Measurements from ENCODE around the gene SFTA2. TPM values are rescaled to one million over a fixed set of nuclear protein-coding genes. Genes with fewer than 3 reads are reported as not detected.
"Not testable (repeated sequence)": the region's sequence is repeated elsewhere in the genome, so short reads cannot be mapped to it uniquely, and the experiment has no call there.

Gene SFTA2
- total RNA-seq, result under 1 TPM in 1 of 2 donors, not detected in 1; 0.29 TPM
- long read RNA-seq, donor 1, result 0 reads
- long read RNA-seq, donor 2, result 0 reads

GRCh38 chr6:30931969-30932645, at the start of gene SFTA2:
Gene SFTA2 (minus strand): TSS chr6:30932170. CDS start chr6:30932096, 74 bp downstream.
- intact Hi-C loops (cut with DNase I), result loop anchor here in 1 of 2 donors (5.0 kb wide), 1 partner anchor 1020 kb away; no protein-coding TSS in a partner anchor
- DNase-seq (ENCODE audit: low spot score), result no peak

GRCh38 chr6:30979690-30980089, 47.7 kb upstream of the SFTA2 start:
- intact Hi-C loops (cut with DNase I), result no loop called here
- no peak for DNase-seq (ENCODE audit: low spot score)

GRCh38 chr6:30979141-30979540, 47.2 kb upstream of the SFTA2 start:
- intact Hi-C loops (cut with DNase I), result no loop called here
- no peak for DNase-seq (ENCODE audit: low spot score)

- intact Hi-C loops (cut with DNase I), result no loop called here
- DNase-seq (ENCODE audit: low spot score), result no peak
Observed at GRCh38 chr6:30974490-30975252, 42.7 kb upstream of the SFTA2 start.

GRCh38 chr6:30972816-30973215, 40.8 kb upstream of the SFTA2 start:
- intact Hi-C loops (cut with DNase I), result no loop called here
- DNase-seq (ENCODE audit: low spot score), result no peak

- DNase-seq (ENCODE audit: low spot score), result no peak
- intact Hi-C loops (cut with DNase I), result no loop called here
Observed at GRCh38 chr6:30970946-30971345, 39.0 kb upstream of the SFTA2 start.

- intact Hi-C loops (cut with DNase I); DNase-seq (ENCODE audit: low spot score): not testable (repeated sequence)
Observed at GRCh38 chr6:30969171-30969570, 37.2 kb upstream of the SFTA2 start.

GRCh38 chr6:30966154-30966553, 34.2 kb upstream of the SFTA2 start:
- DNase-seq (ENCODE audit: low spot score), result no peak
- intact Hi-C loops (cut with DNase I), result no loop called here

GRCh38 chr6:30965140-30965601, 33.2 kb upstream of the SFTA2 start:
- intact Hi-C loops (cut with DNase I), result no loop called here

GRCh38 chr6:30964075-30964474, 32.1 kb upstream of the SFTA2 start:
- DNase-seq (ENCODE audit: low spot score), result no peak
- intact Hi-C loops (cut with DNase I), result no loop called here

More at GRCh38 chr6:30965140-30965601, 33.2 kb upstream of the SFTA2 start:
- DNase-seq (ENCODE audit: low spot score), result no peak

- DNase-seq (ENCODE audit: low spot score), result no peak
- intact Hi-C loops (cut with DNase I), result no loop called here
Observed at GRCh38 chr6:30963641-30964040, 31.7 kb upstream of the SFTA2 start.

GRCh38 chr6:30962716-30963115, 30.7 kb upstream of the SFTA2 start:
- DNase-seq (ENCODE audit: low spot score), result no peak
- intact Hi-C loops (cut with DNase I), result no loop called here

GRCh38 chr6:30960907-30961673, 29.1 kb upstream of the SFTA2 start:
- DNase-seq (ENCODE audit: low spot score), result no peak
- intact Hi-C loops (cut with DNase I), result no loop called here

GRCh38 chr6:30957716-30958115, 25.7 kb upstream of the SFTA2 start:
- intact Hi-C loops (cut with DNase I), result no loop called here
- no peak for DNase-seq (ENCODE audit: low spot score)

GRCh38 chr6:30955367-30956042, 23.5 kb upstream of the SFTA2 start:
- DNase-seq (ENCODE audit: low spot score), result peak; percentile 92
- intact Hi-C loops (cut with DNase I), result no loop called here

GRCh38 chr6:30954631-30955366, 22.8 kb upstream of the SFTA2 start:
- intact Hi-C loops (cut with DNase I), result no loop called here
- DNase-seq (ENCODE audit: low spot score), result no peak

GRCh38 chr6:30951907-30952469, 20.0 kb upstream of the SFTA2 start:
- DNase-seq (ENCODE audit: low spot score), result no peak
- intact Hi-C loops (cut with DNase I), result no loop called here

- intact Hi-C loops (cut with DNase I), result no loop called here
- no peak for DNase-seq (ENCODE audit: low spot score)
Observed at GRCh38 chr6:30948811-30949210, 16.8 kb upstream of the SFTA2 start.

All from posterior vena cava (tissue), 2 donors.